Effector memory CD4-positive, alpha-beta T cell (primary cell): Measurements from ENCODE around the gene FBXO11.

Source experiments
- DNase-seq, 3 donors: peaks; one replicate each; pipeline ENCODE4 v3.0.0-alpha.2; 2020
- H3K27ac ChIP-seq: 2 replicates; pipeline ENCODE4 v1.7.0; 2013; ENCODE audit warnings: mild to moderate bottlenecking, low read length, moderate library complexity; ENCODE audit not compliant: insufficient read depth, poor library complexity, severe bottlenecking
- H3K27me3 ChIP-seq: replicated peaks from 2 replicates; pipeline ENCODE4 v1.7.0; 2013; ENCODE audit warnings: mild to moderate bottlenecking, low read length; ENCODE audit not compliant: insufficient read depth, control insufficient read depth, poor library complexity, severe bottlenecking
- H3K36me3 ChIP-seq: 2 replicates; pipeline ENCODE4 v1.7.0; 2013; ENCODE audit warnings: mild to moderate bottlenecking, low read length, moderate library complexity; ENCODE audit not compliant: control insufficient read depth, insufficient read depth
- H3K4me1 ChIP-seq: 2 replicates; pipeline ENCODE4 v1.7.0; 2013; ENCODE audit warnings: low read length, mild to moderate bottlenecking; ENCODE audit not compliant: control insufficient read depth, insufficient read depth, poor library complexity, severe bottlenecking
- H3K4me3 ChIP-seq: 2 replicates; pipeline ENCODE4 v1.7.0; 2013; ENCODE audit warnings: low read length, low read depth, mild to moderate bottlenecking; ENCODE audit not compliant: insufficient read depth, poor library complexity, severe bottlenecking
- H3K9me3 ChIP-seq: 2 replicates; pipeline ENCODE4 v1.7.0; 2013; ENCODE audit warnings: mild to moderate bottlenecking, low read length, moderate library complexity; ENCODE audit not compliant: control insufficient read depth
- total RNA-seq, 3 donors: gene quantifications; one replicate each; lab custom pipeline; 2026; lab: John Stamatoyannopoulos, UW

FBXO11 gene
- total RNA-seq = 128 to 138 (median 133) reads per million in 3 donors

GRCh38 chr2:47906157-47907038 is at the start of gene FBXO11:
Gene FBXO11, minus strand, starts transcription at chr2:47906498. Its CDS starts 778 bp downstream, at chr2:47905720.
- no peaks in the 10 kb centered on the region for H3K27me3 ChIP-seq
- no peaks in the 10 kb centered on the region for H3K9me3 ChIP-seq
- H3K36me3 ChIP-seq = no peaks in the 10 kb centered on the region
- DNase-seq = peak; percentile 95 to 98 (median 97)
- peak within 1 kb of the TSS; percentile 97 for H3K4me3 ChIP-seq
- peaks cover 9% of the 10 kb centered on the region for H3K4me1 ChIP-seq
- H3K27ac ChIP-seq = peak within 1 kb of the TSS; percentile 97

GRCh38 chr2:47950340-47951301 is 44.3 kb upstream of the FBXO11 start:
- H3K36me3 ChIP-seq = no peaks in the 10 kb centered on the region
- no peak overlapping the region for H3K27ac ChIP-seq
- H3K27me3 ChIP-seq = no peaks in the 10 kb centered on the region
- no peaks in the 10 kb centered on the region for H3K4me1 ChIP-seq
- no peak for DNase-seq
- no peak overlapping the region for H3K4me3 ChIP-seq
- H3K9me3 ChIP-seq = no peaks in the 10 kb centered on the region

- no peaks in the 10 kb centered on the region for H3K9me3 ChIP-seq
- no peaks in the 10 kb centered on the region for H3K36me3 ChIP-seq
- H3K4me1 ChIP-seq = no peaks in the 10 kb centered on the region
- no peak for DNase-seq
- no peaks in the 10 kb centered on the region for H3K27me3 ChIP-seq
- no peak overlapping the region for H3K4me3 ChIP-seq
- H3K27ac ChIP-seq = no peak overlapping the region
Measured at GRCh38 chr2:47946593-47946992, 40.3 kb upstream of the FBXO11 start.

- no peaks in the 10 kb centered on the region for H3K27me3 ChIP-seq
- H3K36me3 ChIP-seq = no peaks in the 10 kb centered on the region
- H3K4me1 ChIP-seq = no peaks in the 10 kb centered on the region
- no peak overlapping the region for H3K27ac ChIP-seq
- H3K9me3 ChIP-seq = no peaks in the 10 kb centered on the region
- no peak overlapping the region for H3K4me3 ChIP-seq
- no peak for DNase-seq
Measured at GRCh38 chr2:47945046-47945781, 38.9 kb upstream of the FBXO11 start.

GRCh38 chr2:47941936-47942335 is 35.6 kb upstream of the FBXO11 start:
- Histone ChIP-seq H3K4me3 (no peak overlapping the region), H3K9me3 (no peaks in the 10 kb centered on the region), H3K36me3 (no peaks in the 10 kb centered on the region), H3K27me3 (no peaks in the 10 kb centered on the region), H3K4me1 (no peaks in the 10 kb centered on the region), H3K27ac (no peak overlapping the region)
- DNase-seq = no peak

- Histone ChIP-seq H3K27ac (no peak overlapping the region), H3K4me1 (no peaks in the 10 kb centered on the region), H3K27me3 (no peaks in the 10 kb centered on the region), H3K4me3 (no peak overlapping the region), H3K9me3 (no peaks in the 10 kb centered on the region), H3K36me3 (no peaks in the 10 kb centered on the region)
- DNase-seq = no peak
Measured at GRCh38 chr2:47937677-47938076, 31.4 kb upstream of the FBXO11 start.

GRCh38 chr2:47935071-47935470 is 28.8 kb upstream of the FBXO11 start:
- H3K4me3 ChIP-seq = no peak overlapping the region
- no peaks in the 10 kb centered on the region for H3K27me3 ChIP-seq
- no peak overlapping the region for H3K27ac ChIP-seq
- H3K9me3 ChIP-seq = no peaks in the 10 kb centered on the region
- DNase-seq = no peak
- no peaks in the 10 kb centered on the region for H3K4me1 ChIP-seq
- no peaks in the 10 kb centered on the region for H3K36me3 ChIP-seq

- no peak overlapping the region for H3K4me3 ChIP-seq
- no peak overlapping the region for H3K27ac ChIP-seq
- no peaks in the 10 kb centered on the region for H3K9me3 ChIP-seq
- DNase-seq = no peak
- H3K4me1 ChIP-seq = no peaks in the 10 kb centered on the region
- H3K27me3 ChIP-seq = no peaks in the 10 kb centered on the region
- H3K36me3 ChIP-seq = no peaks in the 10 kb centered on the region
Measured at GRCh38 chr2:47918043-47918442, 11.7 kb upstream of the FBXO11 start.

- DNase-seq = no peak
- Histone ChIP-seq H3K27ac (no peak overlapping the region), H3K27me3 (no peaks in the 10 kb centered on the region), H3K36me3 (no peaks in the 10 kb centered on the region), H3K4me3 (no peak overlapping the region), H3K4me1 (no peaks in the 10 kb centered on the region), H3K9me3 (no peaks in the 10 kb centered on the region)
Measured at GRCh38 chr2:47917276-47917961, 11.1 kb upstream of the FBXO11 start.
